H1 (cell line): Measurements from ENCODE around the gene KIDINS220. TPM values are rescaled to one million over a fixed set of nuclear protein-coding genes. Genes with fewer than 3 reads are reported as not detected.

Experiments
- CHD2 ChIP-seq: IDR thresholded peaks from 2 replicates; pipeline ENCODE4 v1.6.1; 2012; ENCODE audit warnings: low read length, improper control_type of control experiment
- HDAC6 ChIP-seq: IDR thresholded peaks from one replicate; pipeline ENCODE4 v1.7.1; 2012; ENCODE audit warnings: low read depth, mild to moderate bottlenecking, inconsistent platforms, low read length, moderate library complexity
- KDM1A ChIP-seq: fragments of 200-600, 300-600 bp; sonication (generic); IDR thresholded peaks from 2 replicates; pipeline ENCODE4 v1.7.1; 2016; ENCODE audit warnings: mild to moderate bottlenecking, low read length, borderline replicate concordance
- KDM4A ChIP-seq: IDR thresholded peaks from one replicate; pipeline ENCODE4 v1.7.1; 2012; ENCODE audit warnings: low read depth, mild to moderate bottlenecking, moderate library complexity, low read length, inconsistent platforms; ENCODE audit not compliant: severe bottlenecking
- SIX5 ChIP-seq: IDR thresholded peaks from 2 replicates; pipeline ENCODE4 v1.6.1; 2011; ENCODE audit warnings: mild to moderate bottlenecking, low read depth, low read length
- TAF1 ChIP-seq: IDR thresholded peaks from 2 replicates; pipeline ENCODE4 v1.6.1; 2011; ENCODE audit warnings: mild to moderate bottlenecking, low read depth, low read length
- polyA plus RNA-seq, 7 experiments: library from polyadenylated mRNA; depleted of rRNA in 3 of 7; stranded (reverse) in 5 of 7; unstranded in 2 of 7; fragments of >200 nt in 5 of 7; fragments of 200-250 nt in 2 of 7; gene quantifications; 1 replicate in 5 of 7; 2 replicates in 1 of 7; 4 replicates in 1 of 7; pipeline versions ENCODE4 v1.2.1 to v1.2.3, GENCODE V29; 2011 to 2013; ENCODE audit warnings: missing spikeins in 2 of 7, mixed read lengths in 2 of 7
- total RNA-seq: library from RNA; stranded (reverse); fragmentation: NEBNext Ultra II Directional; extraction: Animal tissue kit (Norgen Biotek cat#: 25700); gene quantifications from 2 replicates; pipeline ENCODE4 v1.2.1, GENCODE V29; 2021
- TF ChIP-seq, protein P1 (sequence below): IDR thresholded peaks from 2 replicates; pipeline ENCODE4 v1.6.1; 2011; ENCODE audit warnings: low read length, improper control_type of control experiment
- TF ChIP-seq, protein P2 (sequence below): IDR thresholded peaks from 2 replicates; pipeline ENCODE4 v1.6.1; 2012; ENCODE audit warnings: inconsistent platforms

The KIDINS220 gene
- total and polyA plus RNA-seq, 2 of the 8 experiments (the other 6 are each of a cell fraction or from before 2014, with no cell fraction given), result 21.2 to 27.1 TPM

DNA sequence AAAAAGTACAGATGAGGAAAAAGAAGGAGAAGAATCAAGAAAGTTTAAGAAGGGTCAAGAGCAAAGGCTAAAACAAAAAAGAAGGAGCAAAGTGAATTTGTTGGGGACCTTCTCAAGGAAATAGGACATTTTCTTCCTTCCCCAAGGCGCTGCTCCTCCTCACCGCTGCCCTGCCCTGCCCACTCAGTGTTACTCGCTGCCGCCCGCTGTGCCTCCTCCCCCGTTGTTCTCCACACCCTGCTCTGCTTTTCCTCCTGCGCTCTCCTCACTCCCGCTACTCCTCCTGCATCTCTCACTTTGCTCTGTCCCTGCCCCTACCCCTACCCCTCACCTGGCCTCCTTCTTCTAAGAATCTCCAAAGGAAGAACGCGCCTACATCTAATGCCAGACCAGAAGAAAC lies 104.8 kb downstream of the KIDINS220 start (continued):
- TF ChIP-seq CHD2 (no peak), HDAC6 (no peak), KDM4A (no peak), KDM1A (no peak), SIX5 (no peak), TAF1 (no peak)
- TF ChIP-seq, protein P1, sequence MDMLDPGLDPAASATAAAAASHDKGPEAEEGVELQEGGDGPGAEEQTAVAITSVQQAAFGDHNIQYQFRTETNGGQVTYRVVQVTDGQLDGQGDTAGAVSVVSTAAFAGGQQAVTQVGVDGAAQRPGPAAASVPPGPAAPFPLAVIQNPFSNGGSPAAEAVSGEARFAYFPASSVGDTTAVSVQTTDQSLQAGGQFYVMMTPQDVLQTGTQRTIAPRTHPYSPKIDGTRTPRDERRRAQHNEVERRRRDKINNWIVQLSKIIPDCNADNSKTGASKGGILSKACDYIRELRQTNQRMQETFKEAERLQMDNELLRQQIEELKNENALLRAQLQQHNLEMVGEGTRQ, result no peak
- TF ChIP-seq, protein P2, sequence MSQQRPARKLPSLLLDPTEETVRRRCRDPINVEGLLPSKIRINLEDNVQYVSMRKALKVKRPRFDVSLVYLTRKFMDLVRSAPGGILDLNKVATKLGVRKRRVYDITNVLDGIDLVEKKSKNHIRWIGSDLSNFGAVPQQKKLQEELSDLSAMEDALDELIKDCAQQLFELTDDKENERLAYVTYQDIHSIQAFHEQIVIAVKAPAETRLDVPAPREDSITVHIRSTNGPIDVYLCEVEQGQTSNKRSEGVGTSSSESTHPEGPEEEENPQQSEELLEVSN, result no peak
- TF ChIP-seq, all 59 proteins: peak for 0
